Measurements from ENCODE around the gene CRY1. TPM values are rescaled to one million over a fixed set of nuclear protein-coding genes. Genes with fewer than 3 reads are reported as not detected.

The CRY1 gene
- total and polyA plus RNA-seq, 2 of the 4 experiments (the other 2 are of a cell fraction): 5.9 to 9.9 TPM

- Histone ChIP-seq H3K4me2 (ENCODE audit: low read depth, low read length) (peak overlapping the region; percentile 90), H3K36me3 (ENCODE audit: control insufficient read depth, insufficient read depth, low read length) (no peaks in the 10 kb centered on the region), H4K8ac (ENCODE audit: low read depth in 2 of 2, low read length in 2 of 2) (peak overlapping the region; percentile 85 to 99), H2BK120ac (ENCODE audit: low read depth, low read length) (peak overlapping the region; percentile 96), H4K20me1 (ENCODE audit: insufficient read depth, low read length) (peaks cover 16% of the 10 kb centered on the region), H4K5ac (ENCODE audit: low read depth, low read length) (peak overlapping the region; percentile 78), H3K4ac (ENCODE audit: low read depth, low read length) (peak overlapping the region; percentile 95), H2AK5ac (ENCODE audit: low read depth, low read length) (no peak overlapping the region), H4K91ac (ENCODE audit: insufficient read depth, low read depth, low read length) (peak overlapping the region; percentile 99), H3K27me3 (ENCODE audit: control insufficient read depth, insufficient read depth, low read length) (no peaks in the 10 kb centered on the region), H3K4me3 (ENCODE audit: insufficient read depth, low read depth, low read length) (peak overlapping the region; percentile 74), H3K4me1 (ENCODE audit: control insufficient read depth, insufficient read depth, low read length) (no peaks in the 10 kb centered on the region; the same call in 1 of the 2 replicates), H3K9me1 (ENCODE audit: insufficient read depth, low read length) (peaks cover 6% of the 10 kb centered on the region; the same call in 1 of the 2 replicates), H2BK20ac (ENCODE audit: low read depth, low read length) (peak overlapping the region; percentile 97), H2AFZ (replicated peaks; ENCODE audit: low read length, poor library complexity) (peak overlapping the region; percentile 100), H2BK5ac (ENCODE audit: low read depth, low read length, poor library complexity, severe bottlenecking) (peak overlapping the region; percentile 90), H2AK9ac (replicated peaks; ENCODE audit: low read depth, low read length, poor library complexity) (peak overlapping the region; percentile 87), H3K9me3 (ENCODE audit: control insufficient read depth, insufficient read depth, low read length) (no peaks in the 10 kb centered on the region), H3K18ac (ENCODE audit: low read depth, low read length) (peak overlapping the region; percentile 76), H3K14ac (replicated peaks; ENCODE audit: low read depth, low read length) (peak overlapping the region; percentile 93), H3K9ac (ENCODE audit: low read depth, low read length) (peak overlapping the region; percentile 84), H3K56ac (ENCODE audit: extremely low read depth, insufficient read depth, low read length) (peak overlapping the region; percentile 96; the same call in 1 of the 2 replicates), H2BK15ac (ENCODE audit: low read depth, low read length) (peak overlapping the region; percentile 94; the same call in 1 of the 3 replicates), H3K23ac (ENCODE audit: low read depth, low read length) (peak overlapping the region; percentile 92), H3K79me1 (ENCODE audit: low read depth in 1 of 2, low read length in 2 of 2) (peaks cover 7 to 26% of the 10 kb centered on the region in 2 experiments; a peak in 3 of 4 replicates), H3K27ac (ENCODE audit: insufficient read depth, low read length) (peak overlapping the region; percentile 87)
- in situ Hi-C loops (cut with MboI; ENCODE audit: low sequenced_read_pairs) (no loop called here), intact Hi-C loops (cut with micrococcal nuclease) (no loop called here), dilution Hi-C loops (cut with HindIII; ENCODE audit: low sequenced_read_pairs, unreplicated experiment) (no loop called here)
- ATAC-seq (ENCODE audit: low read depth) (peak; percentile 28), DNase-seq (no peak)
- POLR2A ChIA-PET (ENCODE audit: unreplicated experiment): interaction anchor here (0.6 kb wide), 1 partner anchor 17 kb away, joined by 3 read pairs; no protein-coding TSS in a partner anchor
- CTCF ChIA-PET: interaction anchor here (0.9 to 1.0 kb wide), 2 partner anchors 10 to 11 kb away, joined by 3 to 4 read pairs; no protein-coding TSS in a partner anchor
- TF ChIP-seq MAZ (IDR thresholded peaks at IDR 0.05; ENCODE audit: borderline replicate concordance, low read depth, low read length) (no peak), RFX5 (IDR thresholded peaks at IDR 0.05; ENCODE audit: low read depth, low read length) (no peak), CEBPB (IDR thresholded peaks at IDR 0.05; ENCODE audit: low read depth, low read length) (no peak), MXI1 (IDR thresholded peaks at IDR 0.05; ENCODE audit: borderline replicate concordance, low read depth, low read length) (no peak), RCOR1 (IDR thresholded peaks at IDR 0.05; ENCODE audit: insufficient replicate concordance, low read length) (no peak), FOS (IDR thresholded peaks at IDR 0.05; ENCODE audit: low read depth, low read length) (no peak), SMC3 (IDR thresholded peaks at IDR 0.05; ENCODE audit: low read depth, low read length) (no peak), ELK1 (IDR thresholded peaks at IDR 0.05; ENCODE audit: borderline replicate concordance, low read depth, low read length) (no peak), RAD21 (IDR thresholded peaks at IDR 0.05; ENCODE audit: low read length) (no peak), BHLHE40 (IDR thresholded peaks at IDR 0.05; ENCODE audit: low read depth, low read length) (no peak), CHD1 (IDR thresholded peaks at IDR 0.05; ENCODE audit: low read depth, low read length) (no peak), MAFK (IDR thresholded peaks at IDR 0.05; ENCODE audit: low read depth, low read length) (no peak), USF2 (IDR thresholded peaks at IDR 0.05; ENCODE audit: low read depth, low read length) (no peak), NFE2L2 (IDR thresholded peaks at IDR 0.05; ENCODE audit: low read depth, low read length) (no peak), CTCF (conservative IDR thresholded peaks at IDR 0.05; ENCODE audit: low read depth, low read length) (no peak)
- no CpG with 5 or more reads among the region's 6 CpGs for WGBS, 2 experiments (ENCODE audit: extremely low coverage in 2 of 2, insufficient read length in 1 of 2)
- BruUV-seq (replicated peaks): no TSS peak
Measured at GRCh38 chr12:107094183-107094448, 767 bp upstream of the CRY1 start.

Data from IMR-90 (cell line).